ENCODE data around the gene PLEKHG5. TPM values are rescaled to one million over a fixed set of nuclear protein-coding genes. Genes with fewer than 3 reads are reported as not detected.

The PLEKHG5 gene
- 17.2 TPM for total RNA-seq

GRCh38 chr1:6491480-6491962 lies at the start of gene PLEKHG5:
PLEKHG5 (minus strand) TSS chr1:6491667; CDS start chr1:6477571, 14,096 bp downstream.
- DNase-seq (ENCODE audit: extremely low spot score in 2 of 2), result no peak
- H3K9me3 ChIP-seq, result no peaks in the 10 kb centered on the region
- H3K27ac ChIP-seq, result peak within 1 kb of the TSS; percentile 90
- TF ChIP-seq POLR2AphosphoS5 (IDR thresholded peaks at IDR 0.05; ENCODE audit: insufficient read depth in 1 of 2, low read depth in 1 of 2) (peak in 1 of 2 donors; percentile 15), CTCF (IDR thresholded peaks at IDR 0.05) (no peak), POLR2A (IDR thresholded peaks at IDR 0.05) (no peak)
- peaks cover 48% of the 10 kb centered on the region for H3K4me1 ChIP-seq
- H3K4me3 ChIP-seq, result peak within 1 kb of the TSS; percentile 52 to 58
- no peaks in the 10 kb centered on the region for H3K36me3 ChIP-seq
- intact Hi-C loops (cut with DNase I), result no loop called here
- H3K27me3 ChIP-seq, result no peaks in the 10 kb centered on the region

- H3K27me3 ChIP-seq, result no peaks in the 10 kb centered on the region
- H3K4me1 ChIP-seq, result no peaks in the 10 kb centered on the region
- no peak overlapping the region for H3K27ac ChIP-seq
- H3K9me3 ChIP-seq, result no peaks in the 10 kb centered on the region
- TF ChIP-seq POLR2AphosphoS5 (IDR thresholded peaks at IDR 0.05; ENCODE audit: insufficient read depth in 1 of 2, low read depth in 1 of 2) (no peak), POLR2A (IDR thresholded peaks at IDR 0.05) (no peak), CTCF (IDR thresholded peaks at IDR 0.05) (no peak)
- no peak overlapping the region for H3K4me3 ChIP-seq
- intact Hi-C loops (cut with DNase I), result no loop called here
- H3K36me3 ChIP-seq, result peaks cover 0 to 54% of the 10 kb centered on the region in 2 donors
- DNase-seq (ENCODE audit: extremely low spot score in 2 of 2), result no peak
These were observed 47.5 kb upstream of the PLEKHG5 start for GRCh38 chr1:6538956-6539355.

GRCh38 chr1:6536291-6536690 lies 44.8 kb upstream of the PLEKHG5 start:
- no peak for DNase-seq (ENCODE audit: extremely low spot score in 2 of 2)
- no peak for TF ChIP-seq CTCF (IDR thresholded peaks at IDR 0.05)
- no peak for TF ChIP-seq POLR2A (IDR thresholded peaks at IDR 0.05)
- TF ChIP-seq POLR2AphosphoS5 (IDR thresholded peaks at IDR 0.05; ENCODE audit: insufficient read depth in 1 of 2, low read depth in 1 of 2), result no peak
- intact Hi-C loops (cut with DNase I), result no loop called here
- Histone ChIP-seq H3K36me3 (peaks cover 0 to 54% of the 10 kb centered on the region in 2 donors), H3K4me3 (no peak overlapping the region), H3K4me1 (no peaks in the 10 kb centered on the region), H3K27me3 (no peaks in the 10 kb centered on the region), H3K27ac (no peak overlapping the region), H3K9me3 (no peaks in the 10 kb centered on the region)

- intact Hi-C loops (cut with DNase I), result no loop called here
- H3K4me3 ChIP-seq, result no peak overlapping the region
- TF ChIP-seq CTCF (IDR thresholded peaks at IDR 0.05), result no peak
- no peak for TF ChIP-seq POLR2AphosphoS5 (IDR thresholded peaks at IDR 0.05; ENCODE audit: insufficient read depth in 1 of 2, low read depth in 1 of 2)
- no peak for TF ChIP-seq POLR2A (IDR thresholded peaks at IDR 0.05)
- DNase-seq (ENCODE audit: extremely low spot score in 2 of 2), result no peak
- no peak overlapping the region for H3K27ac ChIP-seq
- H3K9me3 ChIP-seq, result no peaks in the 10 kb centered on the region
- no peaks in the 10 kb centered on the region for H3K27me3 ChIP-seq
- H3K4me1 ChIP-seq, result no peaks in the 10 kb centered on the region
- peaks cover 0 to 54% of the 10 kb centered on the region in 2 donors for H3K36me3 ChIP-seq
These were observed 43.7 kb upstream of the PLEKHG5 start for GRCh38 chr1:6535214-6535613.

- intact Hi-C loops (cut with DNase I), result no loop called here
- peaks cover 0 to 56% of the 10 kb centered on the region in 2 donors for H3K36me3 ChIP-seq
These were observed 42.9 kb upstream of the PLEKHG5 start for GRCh38 chr1:6534248-6534822.

More at GRCh38 chr1:6534248-6534822, 42.9 kb upstream of the PLEKHG5 start:
- no peak overlapping the region for H3K4me3 ChIP-seq
- no peaks in the 10 kb centered on the region for H3K27me3 ChIP-seq
- no peak overlapping the region for H3K27ac ChIP-seq
- no peak for TF ChIP-seq POLR2A (IDR thresholded peaks at IDR 0.05)
- no peak for DNase-seq (ENCODE audit: extremely low spot score in 2 of 2)
- H3K4me1 ChIP-seq, result no peaks in the 10 kb centered on the region
- H3K9me3 ChIP-seq, result no peaks in the 10 kb centered on the region

Data from vagina (tissue), 2 donors.